ENCODE data around the gene RC3H2.

DNA sequence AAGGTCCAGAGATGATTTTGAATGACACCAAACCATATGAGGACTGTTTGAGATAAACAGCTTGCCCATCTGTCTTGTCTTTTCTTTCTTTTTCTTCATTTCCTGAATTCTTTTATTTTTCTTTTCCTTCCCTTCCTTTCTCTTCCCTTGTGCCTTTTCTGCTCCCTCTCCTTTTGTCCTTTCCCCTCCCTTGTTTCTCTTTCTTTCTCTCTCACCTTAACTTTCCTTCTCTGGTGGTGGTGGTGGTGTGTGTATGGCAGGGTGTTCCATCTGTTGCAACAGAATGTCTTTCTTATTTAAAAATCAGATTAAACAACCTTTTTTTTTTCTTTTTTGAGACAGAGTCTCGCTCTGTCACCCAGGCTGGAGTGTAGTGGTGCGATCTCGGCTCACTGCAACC, 73.0 kb downstream of the RC3H2 start:
- TF ChIP-seq, protein P1, sequence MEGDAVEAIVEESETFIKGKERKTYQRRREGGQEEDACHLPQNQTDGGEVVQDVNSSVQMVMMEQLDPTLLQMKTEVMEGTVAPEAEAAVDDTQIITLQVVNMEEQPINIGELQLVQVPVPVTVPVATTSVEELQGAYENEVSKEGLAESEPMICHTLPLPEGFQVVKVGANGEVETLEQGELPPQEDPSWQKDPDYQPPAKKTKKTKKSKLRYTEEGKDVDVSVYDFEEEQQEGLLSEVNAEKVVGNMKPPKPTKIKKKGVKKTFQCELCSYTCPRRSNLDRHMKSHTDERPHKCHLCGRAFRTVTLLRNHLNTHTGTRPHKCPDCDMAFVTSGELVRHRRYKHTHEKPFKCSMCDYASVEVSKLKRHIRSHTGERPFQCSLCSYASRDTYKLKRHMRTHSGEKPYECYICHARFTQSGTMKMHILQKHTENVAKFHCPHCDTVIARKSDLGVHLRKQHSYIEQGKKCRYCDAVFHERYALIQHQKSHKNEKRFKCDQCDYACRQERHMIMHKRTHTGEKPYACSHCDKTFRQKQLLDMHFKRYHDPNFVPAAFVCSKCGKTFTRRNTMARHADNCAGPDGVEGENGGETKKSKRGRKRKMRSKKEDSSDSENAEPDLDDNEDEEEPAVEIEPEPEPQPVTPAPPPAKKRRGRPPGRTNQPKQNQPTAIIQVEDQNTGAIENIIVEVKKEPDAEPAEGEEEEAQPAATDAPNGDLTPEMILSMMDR (conservative IDR thresholded peaks at IDR 0.05 in 1 of 2, IDR thresholded peaks at IDR 0.05 in 1 of 2; ENCODE audit: low read depth in 1 of 2, low read length in 2 of 2): no peak
- no peak for TF ChIP-seq EZH2 (IDR thresholded peaks at IDR 0.05; ENCODE audit: low read length, missing control alignments)
